Measurements from ENCODE around the gene BNIP5.
A peak's percentile ranks its signal among the peaks of the same experiment; 100 is the strongest.
"Not testable (repeated sequence)": the region's sequence is repeated elsewhere in the genome, so short reads cannot be mapped to it uniquely, and the experiment has no call there.

The BNIP5 gene

DNA sequence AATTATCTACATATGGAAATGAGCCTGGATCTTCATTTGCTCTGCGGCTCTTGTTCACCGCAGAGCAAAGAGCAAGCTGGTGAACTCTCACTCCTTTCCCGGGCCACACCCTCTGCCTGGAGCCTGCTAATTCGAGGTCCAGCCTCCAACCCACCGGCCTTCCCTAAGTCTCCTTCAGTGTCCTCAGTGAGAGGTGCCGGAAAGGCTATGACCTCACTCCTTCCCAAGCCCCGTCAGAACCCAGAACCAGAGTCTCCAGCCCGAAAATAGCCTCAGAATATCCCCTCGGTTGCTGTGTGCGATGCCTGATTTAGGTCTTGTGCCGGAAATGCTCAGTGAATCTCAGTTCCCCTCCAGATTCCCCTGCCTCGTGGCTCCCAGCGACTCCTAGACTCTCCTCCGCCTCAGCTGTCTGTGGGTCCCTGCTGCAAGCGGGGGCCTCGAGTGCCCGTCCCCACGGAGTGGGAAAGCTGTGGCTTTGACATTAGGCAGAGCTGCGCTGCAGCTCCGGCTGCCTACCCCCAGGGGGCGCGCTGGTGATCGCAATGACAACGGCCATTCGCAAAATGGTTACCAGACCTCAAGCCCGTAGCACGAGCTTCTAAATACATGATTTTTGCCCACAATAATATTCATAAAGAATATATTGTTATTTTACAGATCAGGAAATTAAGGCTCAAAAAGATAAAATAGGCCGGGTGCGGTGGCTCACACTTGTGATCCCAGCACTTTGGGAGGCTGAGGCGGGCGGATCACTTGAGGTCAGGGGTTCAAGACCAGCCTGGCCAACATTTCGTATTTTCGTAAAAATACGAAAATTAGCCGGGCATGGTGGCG lies 4.1 kb upstream of the BNIP5 start:
- DNase-seq: peak; percentile 73

DNA sequence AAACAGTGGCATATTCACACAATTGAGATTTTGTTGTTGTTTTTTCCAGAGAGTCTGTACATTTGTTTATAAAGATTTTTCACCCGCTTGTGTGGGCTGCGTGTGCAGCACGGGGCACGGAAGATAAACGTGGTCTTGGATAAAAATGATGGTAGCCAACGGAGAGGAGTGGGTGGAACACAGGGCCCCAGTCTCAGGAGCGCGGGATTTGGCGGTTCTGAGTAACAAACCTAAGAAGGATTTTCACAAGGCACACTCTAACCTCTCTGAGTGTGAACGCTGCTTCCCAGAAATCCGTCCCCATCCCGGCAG lies 3.6 kb upstream of the BNIP5 start:
- no peak for DNase-seq

DNA sequence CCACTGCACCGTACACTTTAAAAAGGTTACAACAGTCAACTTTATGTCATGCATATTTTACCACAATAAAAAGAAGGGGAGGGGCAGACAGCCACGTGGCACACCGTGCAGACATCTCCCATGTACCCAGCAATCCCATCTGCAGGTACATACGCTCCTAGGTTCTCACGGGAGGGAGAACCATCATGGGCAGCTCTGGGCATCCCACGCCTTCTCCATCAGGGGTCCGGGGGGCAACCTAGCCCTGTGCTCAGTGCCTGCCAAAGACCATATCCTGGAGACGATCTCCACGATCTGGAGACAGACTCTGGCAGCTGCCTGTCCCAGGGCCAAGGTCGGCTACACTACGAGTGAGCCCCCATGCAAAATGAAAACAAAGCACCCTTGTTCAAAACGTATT lies 2.5 kb upstream of the BNIP5 start:
- no peak for DNase-seq

DNA sequence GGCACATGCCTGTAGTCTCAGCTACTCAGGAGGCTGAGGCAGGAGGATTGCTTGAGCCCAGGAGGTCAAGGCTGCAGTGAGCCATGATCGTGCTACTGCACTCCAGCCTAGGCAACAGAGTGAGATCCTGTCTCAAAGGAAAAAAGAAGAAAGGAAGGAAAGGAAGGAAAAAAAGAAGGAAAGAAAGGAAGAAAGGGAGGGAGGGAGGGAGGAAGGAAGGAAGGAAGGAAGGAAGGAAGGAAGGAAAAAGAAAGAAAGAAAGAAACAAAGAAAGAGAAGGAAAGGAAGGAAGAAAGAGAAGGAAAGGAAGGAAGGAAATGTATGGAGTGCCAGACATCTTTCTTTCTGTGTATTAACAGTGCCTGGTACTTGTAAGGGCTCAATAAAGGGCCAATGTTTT lies 1.5 kb upstream of the BNIP5 start:
- DNase-seq: not testable (repeated sequence)

DNA sequence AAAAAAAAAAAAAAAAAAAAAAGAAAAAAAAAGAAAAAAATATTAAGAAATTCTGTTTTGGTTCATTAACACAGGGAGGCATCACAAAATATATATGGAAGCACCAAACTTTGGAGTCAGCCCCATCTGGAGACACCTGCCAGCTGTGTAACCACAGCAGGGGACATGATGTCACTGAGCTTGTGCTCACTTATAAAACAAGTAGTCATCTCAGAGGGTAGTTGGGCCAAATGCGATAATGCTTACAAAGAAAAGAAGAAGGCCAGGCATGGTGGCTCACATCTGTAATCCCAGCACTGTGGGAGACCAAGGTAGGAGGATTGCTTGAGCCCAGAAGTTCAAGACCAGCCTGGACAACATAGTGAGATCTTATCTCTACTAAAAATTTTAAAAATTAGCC lies 1.1 kb upstream of the BNIP5 start:
- no peak for DNase-seq

DNA sequence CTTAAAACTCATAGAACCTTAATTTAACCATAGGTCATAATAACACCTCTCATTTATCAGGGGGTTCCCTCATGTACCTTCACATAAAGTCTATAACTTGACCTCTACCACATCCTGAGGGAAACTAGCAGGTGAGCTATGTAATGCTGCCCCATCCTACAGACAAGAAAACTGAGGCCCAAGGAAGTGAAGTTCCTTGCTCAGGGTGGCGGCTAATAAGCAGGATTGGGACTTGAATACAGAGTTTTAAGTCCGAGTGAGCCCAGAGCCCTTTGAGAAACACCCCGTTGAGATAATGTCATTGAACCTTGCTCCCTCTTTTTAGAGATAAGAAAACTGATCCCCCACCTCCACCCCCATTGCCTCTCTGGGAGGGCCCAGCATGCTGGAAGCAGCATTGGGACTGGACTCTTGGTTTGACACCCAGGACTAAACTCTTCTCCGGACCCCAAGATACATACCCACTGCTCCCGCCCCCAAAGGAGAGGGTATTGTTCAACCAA lies 429 bp downstream of the BNIP5 start:
- no peak for DNase-seq

DNA sequence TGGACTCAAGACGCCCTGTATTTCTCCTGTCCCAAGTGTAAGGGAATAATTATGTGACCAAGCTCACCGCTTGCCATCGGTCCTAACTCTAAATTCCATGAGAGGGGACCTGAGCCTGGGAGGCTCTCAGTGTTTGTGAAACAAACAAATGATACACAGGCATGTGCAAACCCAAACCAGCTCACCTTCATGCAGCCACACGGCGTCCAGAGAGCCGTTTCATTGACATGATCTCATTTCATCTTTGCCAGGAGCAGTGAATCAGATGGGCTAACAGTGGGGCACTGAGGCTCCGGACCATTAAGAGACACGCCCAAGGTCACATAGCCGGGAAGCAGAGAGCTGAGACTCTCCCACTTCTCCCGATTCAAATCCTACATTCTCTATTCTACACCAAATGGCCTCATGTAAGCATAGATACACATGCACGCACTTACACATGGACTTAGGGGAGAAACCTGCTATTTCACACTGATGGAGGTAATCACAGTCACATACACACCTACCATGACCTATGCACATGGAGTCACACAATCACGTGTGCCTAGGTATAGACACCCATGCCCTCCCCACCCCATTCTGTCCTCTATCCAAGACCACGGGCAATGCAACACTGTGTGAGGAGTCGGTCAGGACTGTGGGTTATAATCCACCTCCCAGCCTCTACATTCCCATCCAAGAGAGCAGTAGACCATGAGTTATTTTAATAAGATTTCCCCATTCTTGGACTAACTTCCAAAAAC lies 1.1 kb downstream of the BNIP5 start:
- DNase-seq: no peak

DNA sequence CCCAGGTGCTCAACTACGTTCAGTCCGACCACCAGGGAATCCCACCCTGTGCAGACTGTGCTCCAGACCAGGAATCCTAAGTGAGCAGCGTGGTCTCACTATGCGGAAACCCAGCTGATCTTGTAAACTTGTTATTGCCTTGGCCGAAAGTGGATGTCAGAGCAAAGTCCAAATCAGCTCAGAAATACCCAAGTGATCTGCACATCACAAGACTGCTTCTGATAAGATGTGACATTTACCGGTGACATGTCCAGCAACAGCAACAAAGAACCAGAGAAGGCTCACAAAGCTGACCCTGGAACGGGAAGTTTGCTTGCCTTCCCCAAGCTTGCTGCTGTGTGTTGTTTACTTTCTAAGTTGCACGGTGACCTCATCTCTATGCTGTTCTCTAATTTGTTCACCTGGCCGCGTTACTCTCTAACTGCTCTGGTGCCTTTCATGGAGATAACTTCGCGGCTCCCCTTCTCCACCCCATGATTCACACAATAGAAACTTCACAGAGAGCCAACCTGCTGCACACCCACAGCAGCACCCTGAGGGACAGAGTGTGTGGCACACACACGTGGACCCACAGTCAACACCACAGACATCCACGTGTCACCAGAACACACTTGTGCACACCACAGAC lies 1.7 kb downstream of the BNIP5 start:
- no peak for DNase-seq

DNA sequence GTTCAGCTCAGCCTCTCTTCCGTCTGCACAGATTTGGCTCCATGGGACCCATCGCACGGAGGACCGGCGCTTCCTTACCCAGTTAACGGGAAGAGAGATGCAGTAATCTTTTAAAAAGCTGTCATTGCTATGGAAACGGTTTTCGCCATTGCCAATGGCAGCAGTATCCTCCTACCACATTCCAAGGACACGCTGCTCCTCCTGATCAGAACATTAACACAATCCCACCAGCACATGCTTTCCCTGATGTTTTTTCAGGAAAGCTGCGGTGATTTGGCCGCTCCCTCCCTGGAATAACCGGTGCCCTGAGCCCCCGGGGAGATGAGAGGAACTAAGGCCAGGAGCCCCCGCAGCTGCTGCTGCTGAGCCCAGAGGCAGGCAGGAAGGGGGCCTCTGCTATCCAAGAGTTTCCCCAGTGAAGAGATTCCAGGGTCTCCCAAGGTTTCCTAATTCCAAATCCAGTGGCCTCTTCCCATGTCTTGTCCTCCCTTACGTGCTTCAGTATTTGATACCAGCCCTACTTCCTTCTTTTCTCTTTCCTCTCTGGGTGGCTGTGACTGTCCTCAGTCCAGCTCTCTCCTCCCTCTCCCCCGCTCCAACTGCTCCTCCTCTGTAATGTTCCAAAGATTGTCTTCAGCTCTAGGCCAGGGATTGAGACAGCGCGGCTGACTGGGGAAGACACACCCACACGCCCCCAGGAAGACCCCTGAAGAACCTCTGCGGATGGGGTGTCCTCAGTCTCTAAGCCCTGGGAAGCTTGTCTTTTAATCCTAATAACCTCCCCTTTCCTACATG lies 2.6 kb downstream of the BNIP5 start:
- no peak for DNase-seq

DNA sequence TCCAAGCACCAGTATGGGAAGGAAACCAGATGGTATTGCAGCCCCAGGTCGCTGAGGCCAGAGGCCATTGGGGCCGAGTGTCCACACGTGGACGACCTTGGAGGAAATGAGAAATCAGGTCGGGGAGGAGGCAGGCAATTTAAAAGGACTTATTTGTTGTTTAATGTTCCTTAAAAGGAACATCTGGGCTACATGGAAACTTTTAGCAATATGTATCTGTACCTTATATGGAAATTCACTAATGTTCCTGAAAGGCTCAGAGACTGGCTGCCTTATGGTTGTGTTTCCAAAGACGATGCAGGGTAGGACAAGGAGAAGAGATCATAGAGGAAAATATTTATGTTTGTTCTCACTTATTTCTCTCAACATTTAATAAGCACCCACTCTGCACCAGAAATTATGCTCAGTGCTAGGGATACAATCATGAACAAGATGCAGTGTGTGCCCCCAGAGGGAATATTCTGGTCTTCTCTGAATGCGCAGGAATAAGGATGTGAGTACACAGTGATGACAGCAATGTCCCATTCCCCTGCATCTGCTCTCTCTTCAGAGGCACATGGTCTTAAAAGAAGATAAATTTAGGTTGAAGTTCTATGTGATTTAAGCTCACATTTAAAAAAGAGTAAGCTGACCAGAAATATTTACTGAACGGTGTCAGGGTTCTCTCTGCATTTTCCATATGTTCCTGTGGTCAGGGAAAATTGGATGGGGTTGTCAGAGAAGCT lies 3.4 kb downstream of the BNIP5 start:
- no peak for DNase-seq

DNA sequence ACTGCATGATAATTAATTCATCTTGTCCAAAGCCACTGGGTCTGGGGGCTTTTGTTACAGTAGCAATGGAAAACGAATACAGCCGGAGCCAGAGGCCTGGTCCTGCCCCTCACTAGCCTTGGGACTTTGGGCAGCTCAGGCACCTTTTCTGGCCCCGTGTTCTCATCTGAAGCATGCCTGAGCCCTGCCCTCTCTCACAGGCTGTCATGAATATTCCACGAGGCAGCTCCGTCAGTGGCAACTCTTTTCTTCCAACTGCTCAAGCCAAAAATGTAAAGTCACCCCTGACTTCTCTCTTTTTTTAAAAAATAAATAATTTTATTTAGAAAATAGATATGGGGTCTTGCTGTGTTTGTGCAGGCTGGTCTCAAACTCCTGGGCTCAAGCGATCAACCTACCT lies 5.3 kb downstream of the BNIP5 start:
- no peak for DNase-seq

DNA sequence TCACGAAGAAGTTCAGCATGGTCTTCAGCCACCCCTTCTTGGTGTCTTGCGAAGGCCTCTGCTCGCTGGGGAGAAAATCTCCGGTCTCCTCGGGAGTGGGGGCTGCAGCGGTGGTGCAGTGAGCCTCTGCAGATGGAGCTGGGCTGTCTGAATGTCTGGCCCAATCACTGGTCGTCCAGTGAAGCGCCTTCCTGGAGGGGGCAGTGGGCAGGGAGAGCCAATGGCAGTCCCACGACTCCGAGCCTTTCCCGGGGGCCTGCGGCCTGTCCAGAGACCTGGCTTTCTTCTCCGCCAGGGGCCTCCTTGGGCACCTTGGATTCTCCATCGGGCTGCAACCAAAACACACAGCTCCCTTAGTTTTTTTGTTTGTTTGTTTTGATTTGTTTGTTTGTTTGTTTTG lies 6.3 kb downstream of the BNIP5 start:
- no peak for DNase-seq

DNA sequence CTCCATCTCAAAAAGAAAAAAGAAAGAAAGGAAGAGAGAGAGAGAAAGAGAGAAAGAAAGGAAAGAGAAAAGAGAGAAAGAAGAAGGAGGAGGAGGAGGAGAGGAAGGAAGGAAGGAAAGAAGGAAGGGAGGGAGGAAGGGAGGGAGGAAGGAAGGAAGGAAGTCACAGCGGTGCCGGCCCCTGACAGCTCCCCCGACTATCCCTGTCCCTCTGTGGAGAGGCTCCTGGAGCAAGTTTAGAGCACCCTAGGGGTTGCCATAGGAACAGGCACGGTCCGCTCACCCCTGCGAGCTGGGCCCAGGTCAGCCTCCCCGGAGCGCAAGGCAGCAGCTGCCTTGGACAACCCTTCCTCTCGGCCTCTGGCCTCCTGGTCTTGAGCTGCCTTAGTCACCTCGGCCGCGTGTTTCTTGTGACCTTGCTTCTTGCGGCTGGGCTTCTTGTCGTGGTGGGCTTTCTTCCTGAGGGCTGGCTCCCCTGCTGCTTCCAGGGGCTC lies 6.8 kb downstream of the BNIP5 start:
- no peak for DNase-seq

DNA sequence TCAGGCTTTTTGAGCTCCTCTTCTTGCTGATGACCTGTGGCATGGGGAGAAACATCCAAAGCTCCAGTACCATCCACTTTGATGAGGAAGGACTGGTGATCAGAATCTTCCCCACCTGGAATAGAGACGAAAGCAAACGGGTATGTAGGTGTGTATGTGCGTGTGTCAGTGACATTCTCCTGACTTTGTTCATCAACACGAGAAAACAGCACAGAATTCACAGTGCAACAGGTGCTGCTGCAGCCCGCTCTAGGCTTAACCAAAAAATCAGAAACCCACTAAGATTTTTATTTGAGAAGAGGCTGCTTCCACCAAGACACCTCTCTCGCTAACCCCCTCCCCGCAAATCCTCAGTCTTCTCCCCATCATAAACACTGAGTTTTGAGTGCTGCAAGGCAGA lies 8.1 kb downstream of the BNIP5 start:
- no peak for DNase-seq

DNA sequence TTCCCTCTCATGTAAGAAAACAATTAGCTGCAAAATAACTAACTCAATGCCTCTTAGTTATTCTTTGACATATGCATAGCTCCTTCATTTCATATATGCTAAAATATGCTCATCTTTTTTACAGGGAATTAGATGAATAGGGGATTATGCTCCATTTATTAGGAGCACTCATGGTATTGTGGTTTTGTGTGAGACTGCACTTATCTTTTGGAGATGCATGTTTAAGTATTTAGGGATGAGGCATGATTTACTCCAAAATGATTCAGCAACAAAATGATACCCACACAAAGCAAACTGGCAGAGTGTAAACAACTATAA lies 8.8 kb downstream of the BNIP5 start:
- no peak for DNase-seq

DNA sequence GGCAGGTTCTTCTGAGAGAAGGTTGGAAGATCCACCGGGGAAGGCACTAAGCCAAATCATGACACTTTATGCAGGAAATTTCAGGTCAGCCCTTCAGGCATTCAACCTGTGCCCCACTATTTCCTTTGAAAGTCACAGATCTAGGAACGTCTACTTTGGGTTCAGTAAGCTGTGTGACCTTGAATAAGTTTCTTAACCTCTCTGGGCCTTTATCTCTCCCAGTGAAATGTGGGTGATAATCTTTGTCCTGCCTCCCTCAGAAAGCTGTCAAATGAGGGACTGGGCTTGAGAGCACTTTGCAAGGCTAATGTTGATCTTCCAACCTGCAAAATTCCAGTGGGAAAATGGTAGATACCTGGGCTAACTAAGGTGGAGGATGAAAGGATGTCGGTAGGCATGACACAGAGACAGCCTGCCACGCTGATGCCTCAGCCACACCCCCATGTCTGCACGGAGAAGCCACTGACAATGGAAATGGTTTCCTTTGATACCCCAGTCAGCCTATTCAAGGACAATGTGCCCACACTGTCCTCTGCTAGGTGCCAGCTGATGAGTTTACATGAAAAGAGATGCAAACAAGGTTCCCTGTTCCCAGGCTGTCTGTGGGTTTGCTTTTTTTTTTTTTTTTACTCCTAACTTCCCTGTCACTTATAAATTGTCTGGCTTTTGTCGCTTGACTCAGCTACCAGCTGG lies 9.3 kb downstream of the BNIP5 start:
- no peak for DNase-seq

DNA sequence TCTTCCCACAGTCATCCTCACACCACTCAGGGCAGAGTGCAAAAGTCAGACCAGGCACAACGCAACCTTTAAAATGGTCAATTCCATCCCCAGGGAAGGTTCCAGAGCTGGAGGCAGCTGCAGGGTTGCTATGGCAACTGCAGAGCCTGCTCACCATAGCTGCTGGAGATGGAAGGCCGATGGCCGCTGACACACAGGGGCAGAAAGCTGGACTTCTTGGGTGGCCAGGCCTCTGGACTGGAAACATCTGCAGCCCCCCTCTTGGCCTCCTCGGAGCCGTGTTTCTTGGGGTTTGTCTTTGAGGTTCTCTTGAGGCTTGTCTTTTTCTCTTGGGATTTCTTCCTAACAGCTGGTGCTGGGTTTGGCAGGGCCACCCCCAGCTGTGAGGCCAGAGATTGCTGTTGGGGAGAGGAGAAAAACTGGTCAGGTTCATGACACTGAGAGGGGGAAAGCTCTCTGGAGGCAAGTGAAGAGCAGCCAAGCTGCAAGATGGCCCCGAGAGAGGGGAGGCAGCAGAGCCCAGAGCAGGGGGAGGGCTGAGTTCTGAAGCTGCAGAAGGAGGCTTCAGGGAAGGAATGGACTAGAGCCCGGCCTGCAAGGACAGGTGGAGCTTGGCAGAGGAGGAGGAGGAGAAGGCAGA lies 10.2 kb downstream of the BNIP5 start:
- no peak for DNase-seq

DNA sequence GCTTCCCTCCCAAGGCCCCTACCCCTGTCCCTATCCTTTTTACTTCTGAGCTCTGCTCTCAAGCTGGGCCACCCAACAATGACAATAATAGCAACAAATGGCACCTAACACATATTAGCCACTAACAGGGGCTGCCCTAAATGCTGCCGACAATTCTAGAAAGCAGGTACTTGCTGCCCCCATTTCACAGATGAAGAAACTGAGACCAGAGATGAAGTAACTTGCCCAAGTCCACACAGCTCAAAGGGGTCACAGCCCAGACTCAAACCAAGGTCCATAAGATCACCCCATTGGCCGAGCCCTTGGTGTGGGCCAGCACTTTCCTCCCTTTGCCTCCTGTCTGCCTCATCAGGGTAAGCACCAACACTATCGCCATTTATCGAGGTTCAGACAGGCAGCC lies 12.0 kb downstream of the BNIP5 start:
- no peak for DNase-seq

DNA sequence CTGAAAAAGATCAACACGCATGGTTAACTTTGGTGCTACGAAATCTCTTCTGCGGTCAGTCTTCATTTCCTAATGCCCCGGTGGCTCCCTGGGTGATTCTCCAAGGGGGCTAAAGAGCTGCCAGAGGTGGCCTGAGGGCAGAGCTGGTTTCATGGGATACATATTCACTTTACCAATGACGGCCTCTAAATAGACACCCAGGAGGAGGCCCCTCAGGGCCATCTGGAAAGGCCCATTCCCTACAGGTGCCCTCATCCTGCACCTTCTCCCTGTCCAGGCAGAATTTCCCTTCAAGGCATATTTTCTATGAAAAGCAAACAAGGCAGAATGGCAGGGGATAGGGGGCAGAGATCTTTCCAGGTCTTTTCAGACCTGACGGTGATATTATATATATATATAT lies 12.5 kb downstream of the BNIP5 start:
- DNase-seq: no peak

DNA sequence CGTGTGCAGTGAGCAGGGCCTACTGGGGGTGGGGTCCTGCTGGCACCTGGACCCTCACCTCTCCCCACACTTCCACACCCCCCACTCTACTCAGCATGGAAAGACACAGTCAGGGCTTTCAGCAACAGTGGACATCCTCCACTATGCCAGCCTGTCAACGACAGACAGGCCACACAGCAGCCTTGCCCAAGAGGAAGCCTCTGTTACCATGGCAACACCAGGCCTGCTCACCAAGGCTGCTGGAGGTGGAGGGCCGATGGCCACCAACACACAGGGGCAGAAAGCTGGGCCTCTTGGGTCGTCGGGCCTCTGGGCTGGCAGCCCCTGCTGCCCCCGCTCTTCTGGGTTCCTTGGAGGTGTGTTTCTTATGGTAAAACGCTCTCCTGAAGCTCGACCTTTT lies 13.6 kb downstream of the BNIP5 start:
- no peak for DNase-seq

DNA sequence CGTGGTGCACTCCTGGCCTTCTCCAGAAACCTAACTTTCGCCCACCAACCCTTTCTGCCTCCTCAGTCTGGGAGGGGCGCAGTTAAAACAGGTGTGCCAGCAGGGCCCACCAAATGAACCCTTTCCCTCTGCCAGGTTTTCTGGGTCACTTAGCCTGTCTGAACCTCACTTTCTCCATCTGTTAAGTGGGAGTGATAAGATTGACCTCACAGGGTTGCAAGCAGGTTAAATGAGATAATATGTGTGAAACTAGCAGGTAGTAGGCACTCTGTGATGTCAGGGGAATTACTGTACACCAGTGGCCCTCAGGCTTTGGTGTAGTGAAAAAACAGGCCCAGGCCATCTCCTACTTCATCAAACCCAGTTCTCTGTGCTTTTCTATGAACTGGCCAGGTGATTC lies 14.1 kb downstream of the BNIP5 start:
- DNase-seq: no peak

Data from 8988T (cell line).